Mucosa of descending colon (tissue), 3 donors: ENCODE data around the gene OR2V2. TPM values are rescaled to one million over a fixed set of nuclear protein-coding genes. Genes with fewer than 3 reads are reported as not detected.
"Not testable (repeated sequence)": the region's sequence is repeated elsewhere in the genome, so short reads cannot be mapped to it uniquely, and the experiment has no call there.

Experiments
- ATAC-seq: fragments of 200-7000 bp; cut with Tn5 transposase; one replicate; pipeline ENCODE4 v1.9.1; 2020; ENCODE audit warnings: mild to moderate bottlenecking, moderate library complexity
- DNase-seq, 3 donors: peaks; one replicate each; pipeline ENCODE4 v3.0.0-alpha.2; 2020
- H3K36me3 ChIP-seq: fragments of 200-600 bp; one replicate; pipeline ENCODE4 v1.8.0; 2021; ENCODE audit warnings: low read depth, mild to moderate bottlenecking
- H3K4me1 ChIP-seq: fragments of 200-600 bp; one replicate; pipeline ENCODE4 v1.8.0; 2021; ENCODE audit warnings: low read depth, mild to moderate bottlenecking
- H3K4me3 ChIP-seq: fragments of 200-600 bp; one replicate; pipeline ENCODE4 v1.8.0; 2021; ENCODE audit warnings: mild to moderate bottlenecking
- H3K9me3 ChIP-seq: fragments of 200-600 bp; one replicate; pipeline ENCODE4 v1.8.0; 2021; ENCODE audit warnings: mild to moderate bottlenecking
- CTCF ChIP-seq: fragments of 200-600 bp; IDR thresholded peaks from one replicate; pipeline ENCODE4 v1.8.0; 2022; ENCODE audit warnings: antibody characterized with exemption, mild to moderate bottlenecking
- intact Hi-C, 2 donors: fragments of 100-400 bp; cut with DNase I in 1 of 2; cut with micrococcal nuclease in 1 of 2; formaldehyde crosslinking; loops; one replicate each; pipeline versions ENCODE4 v1.11.0 to v1.11.1; 2022; cut with DNase I, micrococcal nuclease
- total RNA-seq, 3 donors: library from RNA; stranded (reverse); fragmentation: NEBNext Ultra II Directional in 2 of 3; extraction: Animal tissue kit (Norgen Biotek cat#: 25700) in 2 of 3; gene quantifications; one replicate each; pipeline versions ENCODE4 v1.2.1 to v1.2.4, GENCODE V29; 2021 to 2023
- donor health status: DM: no; HTN: no; CAD: no; lungs with moderate emphysema.
- donor health status: DM: no; HTN: no; CAD: no.
- donor health status: DM: no; HTN: yes; CAD: no.

Gene OR2V2
- total RNA-seq, 3 donors from 2014 or later: not detected

- no peaks in the 10 kb centered on the region for H3K4me1 ChIP-seq
- no peaks in the 10 kb centered on the region for H3K9me3 ChIP-seq
- intact Hi-C loops: no loop called here
- peak; percentile 88 for TF ChIP-seq CTCF
- ATAC-seq: peak; percentile 96
- DNase-seq: peak; percentile 83 to 97 (median 95)
- H3K36me3 ChIP-seq: no peaks in the 10 kb centered on the region
- no peak overlapping the region for H3K4me3 ChIP-seq
Measured at GRCh38 chr5:181159286-181160151, 12.1 kb downstream of the OR2V2 start.

GRCh38 chr5:181160152-181160754 is 12.9 kb downstream of the OR2V2 start:
- Histone ChIP-seq H3K4me1 (no peaks in the 10 kb centered on the region), H3K4me3 (no peak overlapping the region), H3K9me3 (no peaks in the 10 kb centered on the region), H3K36me3 (no peaks in the 10 kb centered on the region)
- ATAC-seq (peak; percentile 49), DNase-seq (peak; percentile 18 to 74 (median 40))
- intact Hi-C loops: no loop called here
- TF ChIP-seq CTCF: no peak

- H3K9me3 ChIP-seq, intact Hi-C loops, ATAC-seq, H3K36me3 ChIP-seq, H3K4me1 ChIP-seq, DNase-seq, H3K4me3 ChIP-seq: not testable (repeated sequence)
Measured at GRCh38 chr5:181160755-181161533, 13.6 kb downstream of the OR2V2 start.

GRCh38 chr5:181161534-181162175 is 14.3 kb downstream of the OR2V2 start:
- intact Hi-C loops: no loop called here
- Histone ChIP-seq H3K36me3 (no peaks in the 10 kb centered on the region), H3K4me1 (no peaks in the 10 kb centered on the region), H3K4me3 (no peak overlapping the region), H3K9me3 (no peaks in the 10 kb centered on the region)
- DNase-seq (no peak), ATAC-seq (no peak)
- TF ChIP-seq CTCF: no peak

GRCh38 chr5:181163487-181164075 is 16.2 kb downstream of the OR2V2 start:
- intact Hi-C loops: no loop called here
- Histone ChIP-seq H3K4me1 (no peaks in the 10 kb centered on the region), H3K9me3 (no peaks in the 10 kb centered on the region), H3K4me3 (no peak overlapping the region), H3K36me3 (no peaks in the 10 kb centered on the region)
- no peak for TF ChIP-seq CTCF
- no peak for ATAC-seq
- no peak for DNase-seq
